ENCODE results near the gene RRP1B.
"Not testable (repeated sequence)": the region's sequence is repeated elsewhere in the genome, so short reads cannot be mapped to it uniquely, and the experiment has no call there.

The RRP1B gene

GRCh38 chr21:43679951-43680350 lies 20.6 kb downstream of the RRP1B start:
- DNase-seq, result no peak

- DNase-seq, result not testable (repeated sequence)
Observed at GRCh38 chr21:43680421-43680820, 21.1 kb downstream of the RRP1B start.

- no peak for DNase-seq
Observed at GRCh38 chr21:43681650-43682049, 22.3 kb downstream of the RRP1B start.

GRCh38 chr21:43684424-43684823 lies 25.1 kb downstream of the RRP1B start:
- no peak for DNase-seq

GRCh38 chr21:43686811-43687565 lies 27.6 kb downstream of the RRP1B start:
- DNase-seq, result no peak

- DNase-seq, result no peak
Observed at GRCh38 chr21:43687566-43688399, 28.4 kb downstream of the RRP1B start.

GRCh38 chr21:43688906-43689305 lies 29.5 kb downstream of the RRP1B start:
- DNase-seq, result no peak

GRCh38 chr21:43689556-43690337 lies 30.4 kb downstream of the RRP1B start:
- DNase-seq, result no peak

GRCh38 chr21:43690346-43690745 lies 31.0 kb downstream of the RRP1B start:
- DNase-seq, result no peak

GRCh38 chr21:43691086-43691795 lies 31.9 kb downstream of the RRP1B start:
- DNase-seq, result no peak

- DNase-seq, result no peak
Observed at GRCh38 chr21:43691801-43692200, 32.4 kb downstream of the RRP1B start.

GRCh38 chr21:43692949-43693348 lies 33.6 kb downstream of the RRP1B start:
- no peak for DNase-seq

- no peak for DNase-seq
Observed at GRCh38 chr21:43693981-43694380, 34.6 kb downstream of the RRP1B start.

GRCh38 chr21:43694437-43695079 lies 35.2 kb downstream of the RRP1B start:
- DNase-seq, result no peak

GRCh38 chr21:43696214-43696613 lies 36.9 kb downstream of the RRP1B start:
- no peak for DNase-seq

- DNase-seq, result no peak
Observed at GRCh38 chr21:43697758-43698643, 38.6 kb downstream of the RRP1B start.

GRCh38 chr21:43699492-43699777 lies 40.1 kb downstream of the RRP1B start:
- not testable (repeated sequence) for DNase-seq

- no peak for DNase-seq
Observed at GRCh38 chr21:43699933-43700599, 40.7 kb downstream of the RRP1B start.

- no peak for DNase-seq
Observed at GRCh38 chr21:43701936-43702784, 42.8 kb downstream of the RRP1B start.

GRCh38 chr21:43702785-43703034 lies 43.4 kb downstream of the RRP1B start:
- DNase-seq, result no peak
